DND-41 (cell line): Measurements from ENCODE around the gene TSHR.

Experiments used
- EZH2 ChIP-seq: IDR thresholded peaks from 3 replicates; pipeline ENCODE4 v1.6.1; 2012; ENCODE audit warnings: borderline replicate concordance, low read depth, mild to moderate bottlenecking, moderate library complexity, low read length, inconsistent platforms; ENCODE audit not compliant: severe bottlenecking
- TF ChIP-seq, protein P1 (sequence below): IDR thresholded peaks from 2 replicates; pipeline ENCODE4 v1.5.1; 2012; ENCODE audit warnings: borderline replicate concordance, low read length, moderate library complexity, mild to moderate bottlenecking; ENCODE audit not compliant: poor library complexity, severe bottlenecking; ENCODE audit errors: extremely low read depth

DNA sequence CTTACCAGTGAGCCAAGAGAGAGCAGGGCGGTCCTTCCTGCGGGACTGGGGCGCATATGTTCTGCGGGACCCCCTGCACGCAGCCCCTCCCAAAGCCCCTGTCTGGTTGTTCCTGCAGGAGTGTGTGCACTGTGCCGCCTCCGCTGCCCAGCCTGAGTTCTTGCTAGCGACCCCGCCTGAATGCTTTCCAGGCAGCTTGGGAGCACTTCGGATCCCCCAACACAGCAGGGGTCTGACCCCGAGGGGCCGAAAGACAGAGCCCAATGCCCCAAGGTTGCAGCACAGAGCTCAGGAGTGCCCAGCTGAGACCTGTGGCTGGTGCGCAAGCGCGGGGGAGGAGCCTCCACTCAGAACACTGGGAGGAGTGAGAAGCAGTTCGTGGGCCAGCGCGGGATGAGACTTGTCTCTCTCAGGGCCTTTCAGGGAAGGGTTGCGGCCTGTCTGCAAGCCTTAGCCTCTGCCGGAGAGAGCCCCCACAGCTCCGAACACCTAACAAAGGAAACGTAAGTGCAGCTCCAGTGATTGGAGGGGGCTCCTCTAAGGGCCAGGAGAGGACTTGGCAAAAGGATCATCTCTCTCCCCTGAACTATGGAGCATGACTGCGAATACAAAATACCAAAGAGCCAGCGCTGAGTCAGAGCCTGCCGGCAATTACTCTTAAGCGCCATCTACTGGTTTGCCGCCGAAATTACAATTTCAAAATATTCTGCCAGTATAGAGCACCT lies 214.8 kb downstream of the TSHR start:
- TF ChIP-seq, protein P1, sequence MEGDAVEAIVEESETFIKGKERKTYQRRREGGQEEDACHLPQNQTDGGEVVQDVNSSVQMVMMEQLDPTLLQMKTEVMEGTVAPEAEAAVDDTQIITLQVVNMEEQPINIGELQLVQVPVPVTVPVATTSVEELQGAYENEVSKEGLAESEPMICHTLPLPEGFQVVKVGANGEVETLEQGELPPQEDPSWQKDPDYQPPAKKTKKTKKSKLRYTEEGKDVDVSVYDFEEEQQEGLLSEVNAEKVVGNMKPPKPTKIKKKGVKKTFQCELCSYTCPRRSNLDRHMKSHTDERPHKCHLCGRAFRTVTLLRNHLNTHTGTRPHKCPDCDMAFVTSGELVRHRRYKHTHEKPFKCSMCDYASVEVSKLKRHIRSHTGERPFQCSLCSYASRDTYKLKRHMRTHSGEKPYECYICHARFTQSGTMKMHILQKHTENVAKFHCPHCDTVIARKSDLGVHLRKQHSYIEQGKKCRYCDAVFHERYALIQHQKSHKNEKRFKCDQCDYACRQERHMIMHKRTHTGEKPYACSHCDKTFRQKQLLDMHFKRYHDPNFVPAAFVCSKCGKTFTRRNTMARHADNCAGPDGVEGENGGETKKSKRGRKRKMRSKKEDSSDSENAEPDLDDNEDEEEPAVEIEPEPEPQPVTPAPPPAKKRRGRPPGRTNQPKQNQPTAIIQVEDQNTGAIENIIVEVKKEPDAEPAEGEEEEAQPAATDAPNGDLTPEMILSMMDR: peak; percentile 84
- no peak for TF ChIP-seq EZH2
